H9 (cell line): ENCODE measurements around the gene ESPNL. TPM values are rescaled to one million over a fixed set of nuclear protein-coding genes. Genes with fewer than 3 reads are reported as not detected.

Source experiments
- DNase-seq: peaks from one replicate; pipeline ENCODE4 v3.0.0-alpha.2; 2017
- H2AFZ ChIP-seq: one replicate; pipeline ENCODE4 v1.6.1; 2013; ENCODE audit warnings: mild to moderate bottlenecking, low read length, control low read depth, moderate library complexity
- H2AK5ac ChIP-seq: 2 replicates; pipeline ENCODE4 v1.6.1; 2013; ENCODE audit warnings: low read length, control low read depth, mixed read lengths; ENCODE audit not compliant: insufficient read length
- H2BK120ac ChIP-seq: one replicate; pipeline ENCODE4 v1.6.1; 2013; ENCODE audit warnings: low read depth, mild to moderate bottlenecking, low read length, control low read depth, inconsistent platforms; ENCODE audit not compliant: poor library complexity, severe bottlenecking
- H2BK12ac ChIP-seq: 2 replicates; pipeline ENCODE4 v1.6.1; 2013; ENCODE audit warnings: low read length, control low read depth, mixed read lengths, low read depth; ENCODE audit not compliant: insufficient read length
- H2BK15ac ChIP-seq: 2 replicates; pipeline ENCODE4 v1.6.1; 2013; ENCODE audit warnings: low read depth, low read length, control low read depth
- H2BK20ac ChIP-seq: one replicate; pipeline ENCODE4 v1.6.1; 2013; ENCODE audit warnings: low read depth, mild to moderate bottlenecking, low read length, control low read depth, inconsistent platforms; ENCODE audit not compliant: poor library complexity, severe bottlenecking
- H2BK5ac ChIP-seq: 2 replicates; pipeline ENCODE4 v1.6.1; 2013; ENCODE audit warnings: low read length, control low read depth, mixed read lengths; ENCODE audit not compliant: insufficient read length
- H3K14ac ChIP-seq: 2 replicates; pipeline ENCODE4 v1.6.1; 2013; ENCODE audit warnings: low read length, control low read depth; ENCODE audit not compliant: insufficient read depth
- H3K18ac ChIP-seq: 2 replicates; pipeline ENCODE4 v1.6.1; 2013; ENCODE audit warnings: low read depth, mild to moderate bottlenecking, mixed read lengths, low read length, control low read depth; ENCODE audit not compliant: insufficient read length
- H3K23ac ChIP-seq: 2 replicates; pipeline ENCODE4 v1.6.1; 2013; ENCODE audit warnings: low read length, control low read depth, mixed read lengths, low read depth; ENCODE audit not compliant: insufficient read length
- H3K23me2 ChIP-seq: 2 replicates; pipeline ENCODE4 v1.6.1; 2013; ENCODE audit warnings: low read depth, mild to moderate bottlenecking, mixed read lengths, low read length, control low read depth; ENCODE audit not compliant: insufficient read length, poor library complexity, severe bottlenecking
- H3K27ac ChIP-seq: 2 replicates; pipeline ENCODE4 v1.5.1; 2013; ENCODE audit warnings: low read length, control low read depth, mixed read lengths, low read depth; ENCODE audit not compliant: insufficient read length
- H3K27me3 ChIP-seq: 2 replicates; pipeline ENCODE4 v1.6.1; 2013; ENCODE audit warnings: low read length, control low read depth, inconsistent platforms; ENCODE audit not compliant: insufficient read depth
- H3K4ac ChIP-seq: 2 replicates; pipeline ENCODE4 v1.6.1; 2013; ENCODE audit warnings: low read depth, mild to moderate bottlenecking, control low read depth, inconsistent platforms, low read length, moderate library complexity
- H3K4me1 ChIP-seq: 2 replicates; pipeline ENCODE4 v1.6.1; 2013; ENCODE audit warnings: low read length, control low read depth, inconsistent platforms; ENCODE audit not compliant: insufficient read depth
- H3K4me2 ChIP-seq: 2 replicates; pipeline ENCODE4 v1.6.1; 2013; ENCODE audit warnings: low read length, control low read depth, mixed read lengths; ENCODE audit not compliant: insufficient read length, insufficient read depth
- H3K56ac ChIP-seq: 2 replicates; pipeline ENCODE4 v1.6.1; 2013; ENCODE audit warnings: low read depth, mild to moderate bottlenecking, mixed read lengths, low read length, control low read depth; ENCODE audit not compliant: insufficient read length
- H3K79me1 ChIP-seq: 2 replicates; pipeline ENCODE4 v1.6.1; 2013; ENCODE audit warnings: low read depth, mild to moderate bottlenecking, moderate library complexity, low read length, control low read depth, inconsistent platforms; ENCODE audit not compliant: insufficient read depth, poor library complexity, severe bottlenecking
- H3K79me2 ChIP-seq: 2 replicates; pipeline ENCODE4 v1.6.1; 2013; ENCODE audit warnings: low read length, control low read depth, inconsistent platforms; ENCODE audit not compliant: insufficient read depth
- H3K9ac ChIP-seq: 2 replicates; pipeline ENCODE4 v1.6.1; 2013; ENCODE audit warnings: low read length, control low read depth, mixed read lengths; ENCODE audit not compliant: insufficient read length; ENCODE audit errors: extremely low read depth
- H3K9me3 ChIP-seq: one replicate; pipeline ENCODE4 v1.6.1; 2013; ENCODE audit warnings: low read depth, low read length, inconsistent platforms; ENCODE audit not compliant: control insufficient read depth
- H3T11ph ChIP-seq: one replicate; pipeline ENCODE4 v1.6.1; 2013; ENCODE audit warnings: mild to moderate bottlenecking, low read length, control low read depth, inconsistent platforms
- H4K20me1 ChIP-seq: one replicate; pipeline ENCODE4 v1.6.1; 2013; ENCODE audit not compliant: control insufficient read depth, insufficient read length, insufficient read depth
- H4K5ac ChIP-seq: 2 replicates; pipeline ENCODE4 v1.6.1; 2013; ENCODE audit warnings: low read depth, mild to moderate bottlenecking, mixed read lengths, low read length, control low read depth; ENCODE audit not compliant: insufficient read length
- H4K8ac ChIP-seq: replicated peaks from 2 replicates; pipeline ENCODE4 v1.6.1; 2013; ENCODE audit warnings: low read length, control low read depth, mixed read lengths, low read depth; ENCODE audit not compliant: insufficient read length
- H4K91ac ChIP-seq: 2 replicates; pipeline ENCODE4 v1.6.1; 2013; ENCODE audit warnings: low read depth, mild to moderate bottlenecking, moderate library complexity, mixed read lengths, low read length, control low read depth; ENCODE audit not compliant: insufficient read length
- H3K27ac Mint-ChIP-seq, 3 experiments: 2 replicates in 2 of 3; 3 replicates in 1 of 3; pipeline ENCODE4 v1.8.0; 2020 to 2021; ENCODE audit warnings: mixed read lengths in 3 of 3, mild to moderate bottlenecking in 1 of 3, moderate library complexity in 1 of 3
- H3K27me3 Mint-ChIP-seq: 2 replicates; pipeline ENCODE4 v1.8.0; 2021; ENCODE audit warnings: low read depth, mild to moderate bottlenecking, moderate library complexity, mixed read lengths
- H3K36me3 Mint-ChIP-seq, 3 experiments: 2 replicates in 2 of 3; 3 replicates in 1 of 3; pipeline ENCODE4 v1.8.0; 2020 to 2021; ENCODE audit warnings: low read depth in 3 of 3, mixed read lengths in 3 of 3; ENCODE audit not compliant: insufficient read depth in 1 of 3
- H3K4me1 Mint-ChIP-seq, 2 experiments: 2 replicates each; pipeline ENCODE4 v1.8.0; 2020; ENCODE audit warnings: mixed read lengths in 2 of 2
- H3K4me3 Mint-ChIP-seq, 2 experiments: 2 replicates in 1 of 2; 3 replicates in 1 of 2; pipeline ENCODE4 v1.8.0; 2020 to 2021; ENCODE audit warnings: mild to moderate bottlenecking in 2 of 2, mixed read lengths in 2 of 2, moderate library complexity in 1 of 2
- H3K9me3 Mint-ChIP-seq, 2 experiments: 2 replicates in 1 of 2; 3 replicates in 1 of 2; pipeline ENCODE4 v1.8.0; 2020; ENCODE audit warnings: mild to moderate bottlenecking in 2 of 2, mixed read lengths in 2 of 2, moderate library complexity in 1 of 2
- WGBS: extraction: QIAGEN DNeasy Blood & Tissue Kit; methylation state at CpG from one replicate; pipeline ENCODE4 v1.1.7; 2013; ENCODE audit warnings: missing lambda C conversion rate, low lambda C conversion rate, mixed read lengths; ENCODE audit not compliant: insufficient read length; ENCODE audit errors: extremely low coverage; 5-methylcytosine and 5-hydroxymethylcytosine counted together
- total RNA-seq: library from RNA; stranded (reverse); gene quantifications from 2 replicates; pipeline ENCODE4 v1.2.1, GENCODE V29; 2021
- TF ChIP-seq, protein P1 (sequence below): fragments of 200-600 bp; sonication (generic); conservative IDR thresholded peaks from 3 replicates; pipeline ENCODE4 v1.8.0; 2021; ENCODE audit warnings: antibody characterized with exemption, mild to moderate bottlenecking

ESPNL gene
- total RNA-seq, 1 experiment from 2014 or later = 0.17 TPM

DNA sequence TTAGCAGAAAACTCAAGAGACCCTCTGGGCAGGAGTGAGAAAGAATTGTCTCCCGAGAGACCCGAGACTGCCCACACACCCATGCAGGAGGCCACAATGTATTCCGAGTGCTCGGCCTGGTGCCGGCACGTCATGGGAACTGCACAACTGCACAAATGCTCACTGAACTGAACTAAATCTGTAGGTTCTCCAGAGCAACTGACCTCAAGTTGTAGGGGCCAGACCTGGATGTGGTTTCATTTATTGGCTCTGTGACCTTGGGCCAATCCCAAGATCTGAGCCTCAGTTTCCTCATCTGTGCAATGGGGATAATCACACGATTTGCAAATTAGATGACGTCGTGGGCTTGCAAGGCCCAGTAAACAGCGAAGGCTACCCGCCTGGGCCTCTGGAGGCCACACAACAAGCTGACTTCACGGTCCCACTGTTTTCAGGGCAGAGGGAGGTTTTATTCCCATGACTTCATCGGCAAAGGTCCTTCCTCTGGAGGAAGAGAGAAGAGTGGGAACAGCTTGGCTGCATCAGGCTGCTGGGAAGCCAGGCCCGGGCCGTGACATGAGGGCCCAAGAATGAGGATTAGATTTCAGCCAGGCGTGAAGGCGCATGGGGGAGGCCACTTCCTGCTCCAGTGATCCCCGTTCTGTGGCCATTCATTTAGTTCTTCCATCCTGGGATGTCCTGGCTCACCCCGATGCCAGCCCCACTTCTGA, 55.1 kb downstream of the ESPNL start:
- Mint-ChIP-seq H3K36me3 (no peaks in the 10 kb centered on the region; a peak in 2 of 7 replicates), H3K4me1 (peaks cover 12 to 19% of the 10 kb centered on the region in 2 experiments), H3K4me3 (no peak overlapping the region), H3K9me3 (no peaks in the 10 kb centered on the region), H3K27ac (no peak overlapping the region), H3K27me3 (peaks cover 14% of the 10 kb centered on the region)
- Histone ChIP-seq H4K8ac (no peak overlapping the region), H3T11ph (no peak overlapping the region), H3K9ac (no peak overlapping the region), H2AK5ac (no peak overlapping the region), H4K5ac (no peak overlapping the region), H3K27me3 (no peaks in the 10 kb centered on the region; the same call in 1 of the 2 replicates), H4K20me1 (no peaks in the 10 kb centered on the region), H3K27ac (no peak overlapping the region), H2BK120ac (no peak overlapping the region), H3K18ac (no peak overlapping the region), H2BK5ac (no peak overlapping the region), H3K23ac (no peak overlapping the region), H4K91ac (no peak overlapping the region), H3K4ac (no peak overlapping the region), H3K14ac (no peak overlapping the region; the same call in 1 of the 2 replicates), H2BK20ac (no peak overlapping the region), H2BK12ac (no peak overlapping the region), H3K4me2 (no peak overlapping the region), H3K56ac (no peak overlapping the region), H2AFZ (no peak overlapping the region), H3K4me1 (no peaks in the 10 kb centered on the region), H3K9me3 (no peaks in the 10 kb centered on the region), H3K23me2 (peaks cover 10% of the 10 kb centered on the region), H3K79me1 (no peaks in the 10 kb centered on the region), H2BK15ac (no peak overlapping the region), H3K79me2 (no peaks in the 10 kb centered on the region)
- WGBS = no CpG with 5 or more reads among the region's 19 CpGs
- DNase-seq = no peak
- TF ChIP-seq, protein P1, sequence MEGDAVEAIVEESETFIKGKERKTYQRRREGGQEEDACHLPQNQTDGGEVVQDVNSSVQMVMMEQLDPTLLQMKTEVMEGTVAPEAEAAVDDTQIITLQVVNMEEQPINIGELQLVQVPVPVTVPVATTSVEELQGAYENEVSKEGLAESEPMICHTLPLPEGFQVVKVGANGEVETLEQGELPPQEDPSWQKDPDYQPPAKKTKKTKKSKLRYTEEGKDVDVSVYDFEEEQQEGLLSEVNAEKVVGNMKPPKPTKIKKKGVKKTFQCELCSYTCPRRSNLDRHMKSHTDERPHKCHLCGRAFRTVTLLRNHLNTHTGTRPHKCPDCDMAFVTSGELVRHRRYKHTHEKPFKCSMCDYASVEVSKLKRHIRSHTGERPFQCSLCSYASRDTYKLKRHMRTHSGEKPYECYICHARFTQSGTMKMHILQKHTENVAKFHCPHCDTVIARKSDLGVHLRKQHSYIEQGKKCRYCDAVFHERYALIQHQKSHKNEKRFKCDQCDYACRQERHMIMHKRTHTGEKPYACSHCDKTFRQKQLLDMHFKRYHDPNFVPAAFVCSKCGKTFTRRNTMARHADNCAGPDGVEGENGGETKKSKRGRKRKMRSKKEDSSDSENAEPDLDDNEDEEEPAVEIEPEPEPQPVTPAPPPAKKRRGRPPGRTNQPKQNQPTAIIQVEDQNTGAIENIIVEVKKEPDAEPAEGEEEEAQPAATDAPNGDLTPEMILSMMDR = no peak
